Cerebellar cortex (tissue), 1 donor: ENCODE measurements around the gene FDX1.
A peak's percentile ranks its signal among the peaks of the same experiment; 100 is the strongest.

Experiments used
- DNase-seq: peaks from one replicate; pipeline ENCODE4 v3.0.0-alpha.2; 2015; ENCODE audit warnings: low spot score

Gene FDX1

GRCh38 chr11:110431051-110431672 is 1.4 kb downstream of the FDX1 start:
- peak; percentile 23 for DNase-seq

- no peak for DNase-seq
Measured at GRCh38 chr11:110431674-110432073, 1.9 kb downstream of the FDX1 start.

- peak; percentile 29 for DNase-seq
Measured at GRCh38 chr11:110432713-110433392, 3.1 kb downstream of the FDX1 start.

GRCh38 chr11:110433393-110434333 is 3.9 kb downstream of the FDX1 start:
- DNase-seq, result peak; percentile 47

GRCh38 chr11:110434952-110435779 is 5.4 kb downstream of the FDX1 start:
- DNase-seq, result no peak

GRCh38 chr11:110435780-110436717 is 6.3 kb downstream of the FDX1 start:
- no peak for DNase-seq

- no peak for DNase-seq
Measured at GRCh38 chr11:110438017-110438416, 8.3 kb downstream of the FDX1 start.

GRCh38 chr11:110445437-110445836 is 15.7 kb downstream of the FDX1 start:
- no peak for DNase-seq

- no peak for DNase-seq
Measured at GRCh38 chr11:110446061-110446460, 16.3 kb downstream of the FDX1 start.

- no peak for DNase-seq
Measured at GRCh38 chr11:110446594-110446993, 16.8 kb downstream of the FDX1 start.

GRCh38 chr11:110447343-110447742 is 17.6 kb downstream of the FDX1 start:
- DNase-seq, result no peak

GRCh38 chr11:110447897-110448745 is 18.4 kb downstream of the FDX1 start:
- DNase-seq, result peak; percentile 58

GRCh38 chr11:110450246-110450645 is 20.5 kb downstream of the FDX1 start:
- no peak for DNase-seq

GRCh38 chr11:110452720-110453119 is 23.0 kb downstream of the FDX1 start:
- DNase-seq, result no peak

GRCh38 chr11:110453684-110454354 is 24.1 kb downstream of the FDX1 start:
- no peak for DNase-seq

- no peak for DNase-seq
Measured at GRCh38 chr11:110454609-110455008, 24.9 kb downstream of the FDX1 start.

GRCh38 chr11:110455718-110456117 is 26.0 kb downstream of the FDX1 start:
- no peak for DNase-seq

GRCh38 chr11:110463153-110463552 is 33.4 kb downstream of the FDX1 start:
- peak; percentile 28 for DNase-seq

GRCh38 chr11:110465231-110465630 is 35.5 kb downstream of the FDX1 start:
- no peak for DNase-seq
